Transverse colon (tissue), 4 donors: ENCODE results near the gene GPC5. TPM values are rescaled to one million over a fixed set of nuclear protein-coding genes. Genes with fewer than 3 reads are reported as not detected.

Experiments
- DNase-seq: peaks from one replicate; pipeline ENCODE4 v3.0.0-alpha.2; 2019
- H3K27ac ChIP-seq, 4 donors: fragments of 200-600 bp; sonication (generic); 2 replicates each; pipeline ENCODE4 v1.5.1; 2016 to 2018; ENCODE audit warnings: inconsistent platforms in 4 of 4
- H3K27me3 ChIP-seq: fragments of 200-600 bp; sonication (generic); 2 replicates; pipeline ENCODE4 v1.5.1; 2017; ENCODE audit warnings: inconsistent platforms
- H3K36me3 ChIP-seq, 4 donors: fragments of 200-600 bp; sonication (generic); 2 replicates each; pipeline ENCODE4 v1.5.1; 2017 to 2019; ENCODE audit warnings: inconsistent platforms in 4 of 4
- H3K4me1 ChIP-seq, 4 donors: fragments of 200-600 bp; sonication (generic); 2 replicates each; pipeline ENCODE4 v1.5.1; 2017 to 2020; ENCODE audit warnings: inconsistent platforms in 4 of 4
- H3K4me3 ChIP-seq, 4 donors: fragments of 200-600 bp; sonication (generic); 1 replicate in 1 of 4; 2 replicates in 3 of 4; pipeline versions ENCODE4 v1.5.1 to v1.6.1; 2017 to 2019; ENCODE audit warnings: inconsistent platforms in 4 of 4
- H3K9me3 ChIP-seq, 2 donors: fragments of 200-600 bp; sonication (generic); 2 replicates each; pipeline ENCODE4 v1.5.1; 2017 to 2019; ENCODE audit warnings: inconsistent platforms in 2 of 2
- CTCF ChIP-seq, 5 experiments: fragments of 200-600 bp in 3 of 5; fragments of 450-650 bp in 2 of 5; sonication (generic) in 3 of 5; IDR thresholded peaks; 1 replicate in 2 of 5; 2 replicates in 3 of 5; pipeline ENCODE4 v1.5.1; 2016 to 2017; ENCODE audit warnings: antibody characterized with exemption in 5 of 5, inconsistent platforms in 3 of 5, mild to moderate bottlenecking in 2 of 5, moderate library complexity in 1 of 5
- EP300 ChIP-seq: sonication (generic); formaldehyde crosslinking; IDR thresholded peaks from one replicate; pipeline ENCODE4 v1.6.1; 2017; ENCODE audit warnings: antibody characterized with exemption, low read depth
- POLR2A ChIP-seq: fragments of 450-650 bp; IDR thresholded peaks from one replicate; pipeline ENCODE4 v1.6.1; 2016; ENCODE audit warnings: antibody characterized with exemption, mild to moderate bottlenecking, moderate library complexity
- POLR2AphosphoS5 ChIP-seq, 3 donors: sonication (generic); formaldehyde crosslinking; IDR thresholded peaks; one replicate each; pipeline ENCODE4 v1.6.1; 2016; ENCODE audit warnings: antibody characterized with exemption in 3 of 3
- WGBS, 2 donors: methylation state at CpG; one replicate each; pipeline ENCODE4 v1.1.5; 2018; ENCODE audit warnings: low coverage in 1 of 2; 5-methylcytosine and 5-hydroxymethylcytosine counted together
- in situ Hi-C, 4 donors: fragments of 200-750 bp; cut with MboI; loops; one replicate each; pipeline versions ENCODE4 v1.15.0 to v1.15.1; 2017; ENCODE audit warnings: low sequenced_read_pairs in 3 of 4, low pct_ligation_motif_present in 1 of 4, low pct_unique_long_range_greater_than_20kb in 1 of 4
- intact Hi-C: fragments of 100-400 bp; cut with DNase I; formaldehyde crosslinking; loops from one replicate; pipeline ENCODE4 v1.15.1; 2023; ENCODE audit warnings: low total_unique reads
- total RNA-seq, 4 donors: library from RNA; depleted of rRNA; stranded (reverse); fragments of >200 nt; gene quantifications; one replicate each; pipeline ENCODE4 v1.1.0, GENCODE V29; 2016

The GPC5 gene
- total RNA-seq, 4 donors from 2014 or later: 0.48 to 1.4 TPM; not detected in 2

- 81 to 88% methylated on average over 1 of the region's 1 CpG for WGBS, 2 donors
- no peak for DNase-seq
- H3K27me3 ChIP-seq: no peaks in the 10 kb centered on the region
- H3K4me3 ChIP-seq: no peak overlapping the region
- no peak overlapping the region for H3K27ac ChIP-seq
- intact Hi-C loops: no loop called here
- in situ Hi-C loops: no loop called here
- H3K4me1 ChIP-seq: no peaks in the 10 kb centered on the region
- no peaks in the 10 kb centered on the region for H3K9me3 ChIP-seq
- no peaks in the 10 kb centered on the region for H3K36me3 ChIP-seq
- TF ChIP-seq POLR2A (no peak), CTCF (IDR thresholded peaks at IDR 0.05) (no peak), EP300 (no peak), POLR2AphosphoS5 (IDR thresholded peaks at IDR 0.05) (no peak)
Observed at GRCh38 chr13:91630946-91631345, 232.5 kb downstream of the GPC5 start.

- H3K36me3 ChIP-seq: no peaks in the 10 kb centered on the region
- WGBS, 2 donors: 65 to 79% methylated on average over 3 of the region's 3 CpGs
- intact Hi-C loops: no loop called here
- no peak overlapping the region for H3K27ac ChIP-seq
- no peaks in the 10 kb centered on the region for H3K27me3 ChIP-seq
- TF ChIP-seq EP300 (no peak), POLR2AphosphoS5 (IDR thresholded peaks at IDR 0.05) (no peak), POLR2A (no peak), CTCF (IDR thresholded peaks at IDR 0.05) (no peak)
- H3K4me1 ChIP-seq: no peaks in the 10 kb centered on the region
- no peak overlapping the region for H3K4me3 ChIP-seq
- DNase-seq: no peak
- H3K9me3 ChIP-seq: no peaks in the 10 kb centered on the region
- in situ Hi-C loops: no loop called here
Observed at GRCh38 chr13:91632086-91632485, 233.7 kb downstream of the GPC5 start.

GRCh38 chr13:91639330-91639729 is 240.9 kb downstream of the GPC5 start:
- no peak overlapping the region for H3K4me3 ChIP-seq
- H3K4me1 ChIP-seq: no peaks in the 10 kb centered on the region
- H3K27ac ChIP-seq: no peak overlapping the region
- H3K36me3 ChIP-seq: no peaks in the 10 kb centered on the region
- in situ Hi-C loops (no loop called here), intact Hi-C loops (no loop called here)
- H3K9me3 ChIP-seq: no peaks in the 10 kb centered on the region
- DNase-seq: no peak
- TF ChIP-seq EP300 (no peak), POLR2AphosphoS5 (IDR thresholded peaks at IDR 0.05) (no peak), CTCF (IDR thresholded peaks at IDR 0.05) (no peak), POLR2A (no peak)
- 81 to 82% methylated on average over 3 to 5 of the region's 5 CpGs for WGBS, 2 donors
- H3K27me3 ChIP-seq: no peaks in the 10 kb centered on the region

GRCh38 chr13:91643394-91643793 is 245.0 kb downstream of the GPC5 start:
- Histone ChIP-seq H3K4me1 (no peaks in the 10 kb centered on the region), H3K36me3 (no peaks in the 10 kb centered on the region), H3K9me3 (no peaks in the 10 kb centered on the region), H3K4me3 (no peak overlapping the region), H3K27me3 (no peaks in the 10 kb centered on the region), H3K27ac (no peak overlapping the region)
- 82 to 89% methylated on average over 2 of the region's 2 CpGs for WGBS, 2 donors
- in situ Hi-C loops: no loop called here
- no peak for DNase-seq
- no peak for TF ChIP-seq POLR2AphosphoS5 (IDR thresholded peaks at IDR 0.05)
- TF ChIP-seq POLR2A: no peak
- no peak for TF ChIP-seq EP300
- TF ChIP-seq CTCF (IDR thresholded peaks at IDR 0.05): no peak
- intact Hi-C loops: no loop called here
